Skin of body (tissue), 2 donors: ENCODE results near the gene LRRC8A. TPM values are rescaled to one million over a fixed set of nuclear protein-coding genes. Genes with fewer than 3 reads are reported as not detected.
A peak's percentile ranks its signal among the peaks of the same experiment; 100 is the strongest.
"Not testable (repeated sequence)": the region's sequence is repeated elsewhere in the genome, so short reads cannot be mapped to it uniquely, and the experiment has no call there.

Experiments used
- DNase-seq: peaks from one replicate; lab custom pipeline; 2025; lab: John Stamatoyannopoulos, UW
- total RNA-seq: library from RNA; depleted of rRNA; stranded (reverse); fragments of >200 nt; gene quantifications from one replicate; pipeline ENCODE4 v1.2.3, GENCODE V29; 2014

The LRRC8A gene
- total RNA-seq, 1 donor from 2014 or later, result 27.5 TPM

GRCh38 chr9:128920381-128921058 lies 38.6 kb downstream of the LRRC8A start, which contains the start of gene PHYHD1:
Gene PHYHD1 (plus strand): TSS chr9:128920982. CDS start chr9:128922324, 1,342 bp downstream.
- no peak for DNase-seq

DNA sequence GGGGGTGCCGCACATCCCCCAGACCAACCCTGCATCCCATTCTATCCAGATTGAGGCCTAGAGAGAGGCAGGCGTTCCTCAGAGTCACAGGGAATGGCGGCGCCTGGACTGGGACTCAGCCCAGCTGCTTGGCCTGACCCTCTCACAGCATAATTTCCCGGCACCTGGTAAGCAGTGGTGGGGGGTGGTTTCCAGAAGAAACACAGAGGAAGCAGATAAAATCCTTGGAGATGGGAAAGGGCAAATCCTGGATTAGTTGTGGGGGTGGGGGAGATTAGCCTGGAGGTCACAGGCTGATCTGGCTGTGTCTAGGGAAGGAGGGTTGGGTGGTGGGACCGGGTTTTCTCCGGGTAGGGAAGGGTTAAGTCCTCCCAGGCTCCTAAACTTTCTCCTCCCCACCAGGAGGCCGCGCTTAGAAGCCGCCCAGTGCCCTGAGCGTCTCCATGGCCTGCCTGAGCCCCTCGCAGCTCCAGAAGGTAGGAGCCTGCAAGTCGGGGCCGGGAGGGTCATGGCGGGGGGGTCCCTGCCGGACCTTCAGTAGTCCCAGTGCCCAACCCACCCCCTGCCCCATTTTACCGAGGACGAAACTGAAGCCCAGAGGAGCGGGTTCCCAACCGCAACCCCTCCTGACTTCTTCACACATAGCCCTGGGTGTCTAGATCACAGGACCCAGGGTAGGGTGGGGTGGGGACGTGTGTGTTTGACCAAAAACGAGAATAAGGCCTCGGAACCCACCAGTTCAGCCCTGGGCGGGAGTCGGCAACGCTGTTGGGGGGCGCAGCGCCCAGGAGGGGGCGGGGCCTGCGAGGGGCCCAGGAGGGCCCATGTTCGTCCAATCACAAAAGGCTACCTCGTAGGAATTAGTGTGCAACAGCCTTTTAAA lies 40.2 kb downstream of the LRRC8A start:
- DNase-seq, result peak; percentile 49

- DNase-seq, result no peak
These were observed 41.6 kb downstream of the LRRC8A start for GRCh38 chr9:128923493-128923883.

DNA sequence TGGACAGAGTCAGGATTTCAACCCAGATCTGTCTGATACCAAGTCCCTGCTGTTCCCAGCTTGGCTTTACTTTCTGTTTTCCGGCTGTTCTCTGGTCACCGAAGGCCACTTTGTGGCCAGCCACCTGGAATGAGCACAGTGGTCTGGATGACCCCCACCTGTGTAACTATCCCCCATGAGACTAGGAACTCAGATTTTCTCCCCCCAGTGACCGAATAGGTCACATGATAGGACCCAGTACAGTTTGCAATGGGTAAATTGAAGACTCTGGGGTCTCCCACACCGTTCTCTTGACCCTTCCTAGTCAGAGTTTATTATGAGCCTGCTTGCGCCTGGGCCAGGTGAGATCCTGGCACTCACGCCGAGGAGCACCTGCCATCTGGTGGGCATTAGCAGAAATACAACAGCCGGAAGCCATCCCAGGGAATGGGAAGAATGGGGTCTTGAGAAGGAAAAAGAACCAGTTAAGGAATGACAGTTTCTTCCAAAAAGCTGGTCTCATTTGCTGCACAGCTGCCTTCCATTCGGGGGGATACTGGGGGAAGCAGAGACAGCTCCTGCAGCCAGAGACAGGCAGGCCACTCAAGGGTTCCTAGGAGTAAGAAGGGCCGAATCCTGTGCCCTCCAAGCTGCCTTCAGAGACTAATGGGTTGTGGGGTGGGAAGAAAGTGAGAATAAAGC lies 45.9 kb downstream of the LRRC8A start:
- no peak for DNase-seq

- no peak for DNase-seq
These were observed 46.7 kb downstream of the LRRC8A start for GRCh38 chr9:128928624-128929023.

DNA sequence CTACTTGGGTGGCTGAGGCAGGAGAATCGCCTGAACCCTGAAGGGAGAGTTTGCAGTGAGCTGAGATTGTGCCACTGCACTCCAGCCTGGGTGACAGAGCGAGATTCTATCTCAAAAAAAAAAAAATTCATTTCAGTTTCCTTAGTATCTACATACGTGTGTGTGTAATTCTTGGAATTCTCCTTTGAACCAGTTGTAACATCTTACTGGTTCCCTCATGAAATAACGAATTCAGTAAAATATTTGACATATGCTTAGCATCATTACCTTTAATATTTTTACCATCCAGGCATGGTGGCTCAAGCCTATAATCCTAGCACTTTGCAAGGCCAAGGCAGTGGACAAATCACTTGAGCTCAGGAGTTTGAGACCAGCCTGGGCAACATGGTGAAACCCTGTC lies 47.6 kb downstream of the LRRC8A start:
- DNase-seq, result no peak

- no peak for DNase-seq
These were observed 51.8 kb downstream of the LRRC8A start for GRCh38 chr9:128933731-128934130.

DNA sequence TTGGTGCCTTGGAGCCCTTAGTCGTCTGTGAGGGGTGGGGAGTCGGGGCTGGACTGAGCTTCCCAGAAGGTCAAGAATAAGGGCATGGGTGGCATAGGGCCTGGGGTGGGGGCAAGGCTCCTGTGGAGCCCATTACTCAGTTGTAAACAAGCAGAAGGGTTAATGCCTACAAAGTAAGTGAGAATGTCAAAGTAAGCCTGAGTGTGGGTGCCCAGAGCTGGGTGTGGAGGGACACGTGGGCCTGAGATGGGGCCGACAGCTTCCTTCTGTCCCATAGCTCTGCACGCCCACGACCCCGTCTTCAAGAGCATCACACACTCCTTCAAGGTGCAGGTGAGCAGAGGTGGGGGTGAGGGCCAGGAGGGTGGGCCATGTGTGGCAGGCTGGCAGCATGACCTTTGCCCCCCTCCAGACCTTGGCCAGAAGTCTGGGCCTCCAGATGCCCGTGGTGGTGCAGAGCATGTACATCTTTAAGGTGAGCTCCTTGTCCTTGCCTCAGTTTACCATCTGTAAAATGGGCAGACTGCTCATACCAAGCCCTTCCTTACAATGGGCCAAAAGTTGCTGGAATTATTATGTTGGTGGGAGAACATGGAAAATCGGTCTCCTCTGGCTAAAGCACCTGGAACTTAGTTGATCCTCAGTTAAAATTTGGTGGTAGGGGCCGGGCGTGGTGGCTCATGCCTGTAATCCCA lies 54.4 kb downstream of the LRRC8A start:
- no peak for DNase-seq

DNA sequence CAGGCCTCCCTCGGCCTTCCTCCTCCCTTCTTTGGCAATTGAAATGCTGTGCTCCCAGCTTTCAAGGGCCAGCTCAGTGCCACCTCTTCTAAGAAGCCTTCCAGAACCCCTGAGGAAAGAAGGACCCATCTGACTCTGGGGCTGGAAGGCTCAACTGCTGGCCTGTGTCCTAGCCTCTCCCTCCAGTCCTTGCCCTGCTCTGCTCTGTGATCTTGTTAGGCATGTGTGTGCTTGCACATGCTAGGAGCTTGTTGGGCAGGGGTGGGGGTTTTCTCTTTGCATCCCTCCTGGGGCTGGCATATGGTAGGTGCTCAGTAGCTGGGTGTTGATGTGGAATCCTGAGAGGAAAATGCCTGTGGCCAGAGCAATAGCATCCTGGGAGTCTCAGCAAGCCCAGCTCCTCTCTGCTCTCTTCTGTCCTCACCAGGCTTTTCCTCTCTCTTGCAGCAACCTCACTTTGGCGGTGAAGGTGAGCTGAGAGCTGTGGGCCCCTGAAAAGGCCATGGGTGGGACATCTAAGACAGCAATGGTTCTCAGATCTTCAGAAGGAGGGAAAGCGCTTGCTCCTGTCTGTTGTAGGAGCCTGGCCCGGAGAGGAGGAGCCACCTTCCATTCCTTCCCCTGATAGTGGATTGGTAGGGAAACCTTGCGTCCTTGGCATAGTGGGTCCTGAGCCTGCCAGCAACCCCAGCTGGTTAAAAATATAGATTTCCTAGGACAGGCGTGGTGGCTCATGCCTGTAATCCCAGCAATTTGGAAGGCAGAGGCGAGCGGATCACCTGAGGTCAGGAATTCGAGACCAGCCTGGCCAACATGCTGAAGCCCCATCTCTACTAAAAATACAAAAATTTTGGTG lies 55.6 kb downstream of the LRRC8A start:
- DNase-seq, result no peak

DNA sequence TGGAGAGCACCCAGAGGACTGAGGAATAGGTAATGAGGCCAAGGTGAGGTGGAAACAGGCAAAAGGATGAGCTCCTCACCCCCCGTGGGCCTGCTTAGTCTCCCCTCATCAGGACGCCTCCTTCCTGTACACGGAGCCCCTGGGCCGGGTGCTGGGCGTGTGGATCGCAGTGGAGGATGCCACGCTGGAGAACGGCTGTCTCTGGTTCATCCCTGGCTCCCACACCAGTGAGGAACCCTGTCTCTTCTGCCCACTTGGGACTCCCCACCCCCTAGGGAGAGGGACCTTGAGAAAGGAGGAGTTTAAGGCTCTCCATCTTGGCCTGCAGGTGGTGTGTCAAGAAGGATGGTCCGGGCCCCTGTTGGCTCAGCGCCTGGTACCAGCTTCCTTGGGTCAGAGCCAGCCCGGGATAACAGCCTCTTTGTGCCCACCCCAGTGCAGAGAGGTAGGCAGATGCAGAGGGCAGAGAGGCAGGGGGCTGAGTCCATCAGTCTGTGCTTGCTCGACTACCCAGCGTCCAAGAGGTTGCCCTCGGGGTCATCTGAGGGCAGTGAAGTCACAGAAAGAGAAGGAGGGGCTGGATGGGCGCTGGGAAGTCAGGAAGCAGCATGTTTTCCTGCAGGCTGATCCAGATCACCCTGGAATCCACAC lies 58.5 kb downstream of the LRRC8A start:
- DNase-seq, result no peak

DNA sequence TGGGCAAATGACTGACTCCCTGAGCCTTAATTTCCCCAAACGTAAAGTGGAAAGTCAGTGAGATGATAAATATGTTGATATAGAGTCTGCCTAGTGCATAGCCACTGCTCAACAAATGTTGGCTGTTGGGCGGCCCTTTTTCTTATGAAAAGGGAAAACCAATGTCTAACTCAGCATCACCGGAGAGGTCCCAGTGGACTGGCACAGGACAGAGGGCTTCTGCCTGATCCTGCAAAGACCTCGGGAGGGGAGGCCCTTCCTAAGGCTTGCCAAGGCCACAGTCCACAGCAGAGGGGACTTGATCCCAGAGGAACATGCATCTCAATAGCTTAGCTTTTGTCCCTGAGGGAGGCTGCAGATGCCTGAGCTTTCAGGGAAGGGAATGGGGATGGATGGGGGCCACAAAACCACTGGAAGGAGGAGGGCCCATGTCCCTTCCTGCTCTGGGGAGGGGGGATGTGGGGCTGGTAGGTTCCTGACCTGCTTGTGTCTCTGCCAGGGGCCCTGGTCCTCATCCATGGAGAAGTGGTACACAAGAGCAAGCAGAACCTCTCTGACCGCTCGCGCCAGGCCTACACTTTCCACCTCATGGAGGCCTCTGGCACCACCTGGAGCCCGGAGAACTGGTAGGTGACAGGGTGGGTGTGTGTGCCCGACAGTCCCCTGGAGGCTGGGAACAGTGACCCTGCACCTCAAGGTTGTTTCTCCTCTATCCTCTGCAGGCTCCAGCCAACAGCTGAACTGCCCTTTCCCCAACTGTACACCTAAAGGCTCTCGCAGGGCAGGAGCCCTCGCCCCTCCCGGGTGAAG lies 59.2 kb downstream of the LRRC8A start:
- no peak for DNase-seq

GRCh38 chr9:128943832-128944620 lies 62.1 kb downstream of the LRRC8A start:
- DNase-seq, result no peak

DNA sequence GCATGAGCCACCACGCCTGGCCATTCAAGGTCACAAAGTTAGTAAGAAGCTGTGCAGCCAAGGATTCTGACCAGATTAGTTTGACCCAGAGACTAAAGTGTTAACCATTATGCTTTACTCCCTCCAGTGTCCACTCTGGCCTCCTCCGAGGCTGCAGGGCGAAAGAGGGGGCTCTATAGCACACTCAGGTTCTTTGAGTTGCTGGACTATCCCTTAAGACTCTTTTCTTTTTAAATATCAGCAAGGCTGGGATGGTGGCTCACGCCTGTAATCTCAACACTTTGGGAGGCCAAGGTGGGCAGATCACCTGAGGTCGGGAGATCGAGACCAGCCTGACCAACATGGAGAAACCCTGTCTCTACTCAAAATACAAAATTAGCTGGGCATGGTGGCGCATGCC lies 63.0 kb downstream of the LRRC8A start:
- DNase-seq, result not testable (repeated sequence)

- no peak for DNase-seq
These were observed 64.0 kb downstream of the LRRC8A start for GRCh38 chr9:128945798-128946501.

DNA sequence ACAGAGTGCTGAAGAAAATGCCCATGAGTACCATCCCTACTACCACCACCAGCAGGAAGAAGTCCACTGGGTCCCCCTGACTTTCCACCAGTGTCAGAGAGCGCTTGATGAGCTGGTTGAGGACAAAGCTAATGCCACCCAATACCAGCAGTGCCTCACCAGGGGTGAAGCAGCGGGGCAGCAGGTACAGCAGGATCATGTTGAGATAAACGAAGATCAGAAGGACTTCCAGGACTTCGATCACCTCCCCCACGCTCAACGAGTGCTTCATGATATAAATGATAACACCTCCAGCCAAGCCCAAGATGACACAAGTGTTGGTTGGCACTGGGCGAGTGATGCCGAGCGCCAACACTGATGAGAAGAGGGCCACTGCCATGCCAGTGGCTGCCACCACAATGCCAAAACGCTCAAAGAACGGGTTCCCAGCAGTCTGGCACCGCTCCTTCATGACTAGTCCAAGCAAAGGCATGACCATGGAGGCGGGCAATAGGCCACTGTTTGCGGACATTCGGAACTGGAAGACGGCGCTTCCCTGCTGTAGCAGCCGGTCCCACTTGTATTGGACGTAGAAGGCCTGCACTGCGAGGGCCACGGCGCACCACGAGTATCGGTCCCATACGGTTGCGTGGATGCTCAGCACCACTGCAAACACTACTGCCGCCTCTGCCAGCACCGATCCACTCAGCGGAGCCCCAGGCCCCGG lies 64.8 kb downstream of the LRRC8A start:
- DNase-seq, result no peak

- DNase-seq, result no peak
These were observed 65.3 kb downstream of the LRRC8A start for GRCh38 chr9:128947277-128947526.
